HEK293 (cell line): ENCODE measurements around the gene MCAM.

Experiments used
- CTCF ChIA-PET: fragments of 350-600 bp; formaldehyde crosslinking; extraction: SDS; loops from one replicate; lab custom pipeline; 2021; ENCODE audit warnings: antibody characterized with exemption; lab: Yijun Ruan, JAX
- POLR2A ChIA-PET: fragments of 300-600 bp; formaldehyde crosslinking; extraction: SDS; loops from one replicate; lab custom pipeline; 2020; ENCODE audit warnings: antibody characterized with exemption, inconsistent platforms; lab: Yijun Ruan, JAX
- H3K27ac ChIP-seq: fragments of 200-500 bp; sonication (Bioruptor generic); 2 replicates; pipeline ENCODE4 v1.5.1; 2014; ENCODE audit warnings: low read depth, low read length, control low read depth, inconsistent platforms; ENCODE audit errors: extremely low read depth
- H3K36me3 ChIP-seq, 2 experiments: fragments of 200-500 bp in 1 of 2; sonication (Bioruptor generic) in 1 of 2; 1 replicate in 1 of 2; 2 replicates in 1 of 2; pipeline ENCODE4 v1.5.1; 2014 to 2017; ENCODE audit warnings: inconsistent platforms in 2 of 2, low read length in 2 of 2; ENCODE audit not compliant: control insufficient read depth in 2 of 2, insufficient read depth in 1 of 2
- H3K4me1 ChIP-seq: fragments of 200-500 bp; sonication (Bioruptor generic); 2 replicates; pipeline ENCODE4 v1.5.1; 2014; ENCODE audit warnings: mild to moderate bottlenecking, low read length, inconsistent platforms; ENCODE audit not compliant: control insufficient read depth, insufficient read depth
- H3K4me3 ChIP-seq: 2 replicates; pipeline ENCODE4 v1.5.1; 2011; ENCODE audit warnings: low read depth, mild to moderate bottlenecking, control low read depth, low read length, moderate library complexity
- H3K9me3 ChIP-seq: fragments of 200-500 bp; sonication (Bioruptor generic); 2 replicates; pipeline ENCODE4 v1.5.1; 2014; ENCODE audit warnings: low read depth, low read length, inconsistent platforms; ENCODE audit not compliant: control insufficient read depth, insufficient read depth
- MZF1 ChIP-seq: fragments of 450-650 bp; formaldehyde crosslinking; IDR thresholded peaks from 2 replicates; pipeline ENCODE4 v1.5.1; 2017; ENCODE audit warnings: missing biosample characterization, missing genetic modification characterization, borderline replicate concordance
- REPIN1 ChIP-seq: fragments of 450-650 bp; formaldehyde crosslinking; IDR thresholded peaks from 2 replicates; pipeline ENCODE4 v1.5.1; 2017; ENCODE audit warnings: missing biosample characterization, missing genetic modification characterization, low read depth
- ZBTB17 ChIP-seq: fragments of 450-650 bp; formaldehyde crosslinking; IDR thresholded peaks from 2 replicates; pipeline ENCODE4 v1.5.1; 2016; ENCODE audit warnings: missing biosample characterization, missing genetic modification characterization
- ZBTB48 ChIP-seq: fragments of 450-650 bp; formaldehyde crosslinking; IDR thresholded peaks from 2 replicates; pipeline ENCODE4 v1.5.1; 2016; ENCODE audit warnings: missing biosample characterization, missing genetic modification characterization
- ZFHX2 ChIP-seq: fragments of 450-650 bp; formaldehyde crosslinking; conservative IDR thresholded peaks from 2 replicates; pipeline ENCODE4 v1.5.1; 2016; ENCODE audit warnings: missing biosample characterization, missing genetic modification characterization
- ZNF132 ChIP-seq: fragments of 450-650 bp; formaldehyde crosslinking; IDR thresholded peaks from 2 replicates; pipeline ENCODE4 v1.5.1; 2017; ENCODE audit warnings: missing biosample characterization, missing genetic modification characterization, borderline replicate concordance
- ZNF239 ChIP-seq: fragments of 450-650 bp; formaldehyde crosslinking; IDR thresholded peaks from 2 replicates; pipeline ENCODE4 v1.5.1; 2016; ENCODE audit warnings: missing biosample characterization, missing genetic modification characterization
- ZNF266 ChIP-seq: fragments of 450-650 bp; formaldehyde crosslinking; IDR thresholded peaks from 2 replicates; pipeline ENCODE4 v1.5.1; 2016; ENCODE audit warnings: missing biosample characterization, missing genetic modification characterization, low read depth
- ZNF274 ChIP-seq, 2 experiments: fragments of 200-500 bp in 1 of 2; fragments of 450-650 bp in 1 of 2; sonication (Bioruptor generic) in 1 of 2; formaldehyde crosslinking in 1 of 2; IDR thresholded peaks; 2 replicates each; pipeline versions ENCODE4 v1.5.1 to v1.6.1; 2014 to 2016; ENCODE audit warnings: borderline replicate concordance in 1 of 2, inconsistent platforms in 1 of 2, low read length in 1 of 2, missing biosample characterization in 1 of 2, missing genetic modification characterization in 1 of 2
- ZNF366 ChIP-seq: fragments of 450-650 bp; formaldehyde crosslinking; conservative IDR thresholded peaks from 2 replicates; pipeline ENCODE4 v1.5.1; 2016; ENCODE audit warnings: missing biosample characterization, missing genetic modification characterization
- ZNF473 ChIP-seq: fragments of 450-650 bp; formaldehyde crosslinking; IDR thresholded peaks from 2 replicates; pipeline ENCODE4 v1.5.1; 2017; ENCODE audit warnings: missing biosample characterization, missing genetic modification characterization
- ZNF600 ChIP-seq: fragments of 450-650 bp; formaldehyde crosslinking; IDR thresholded peaks from 2 replicates; pipeline ENCODE4 v1.5.1; 2016; ENCODE audit warnings: missing biosample characterization, missing genetic modification characterization
- ZNF768 ChIP-seq: fragments of 450-650 bp; formaldehyde crosslinking; IDR thresholded peaks from 2 replicates; pipeline ENCODE4 v1.5.1; 2018; ENCODE audit warnings: missing biosample characterization, mild to moderate bottlenecking, missing genetic modification characterization
- TF ChIP-seq, protein P1 (sequence below): fragments of 450-650 bp; formaldehyde crosslinking; IDR thresholded peaks from 2 replicates; pipeline ENCODE4 v1.5.1; 2017; ENCODE audit warnings: missing biosample characterization, missing genetic modification characterization
- TF ChIP-seq, protein P2 (sequence below): fragments of 450-650 bp; formaldehyde crosslinking; IDR thresholded peaks from 2 replicates; pipeline ENCODE4 v1.5.1; 2016; ENCODE audit warnings: missing biosample characterization, missing genetic modification characterization
- TF ChIP-seq, protein P3 (sequence below): fragments of 450-650 bp; formaldehyde crosslinking; IDR thresholded peaks from 2 replicates; pipeline ENCODE4 v1.5.1; 2016; ENCODE audit warnings: missing biosample characterization, missing genetic modification characterization, borderline replicate concordance
- TF ChIP-seq, protein P4 (sequence below): fragments of 450-650 bp; formaldehyde crosslinking; IDR thresholded peaks from 2 replicates; pipeline ENCODE4 v1.5.1; 2016; ENCODE audit warnings: missing biosample characterization, missing genetic modification characterization
- TF ChIP-seq, protein P5 (sequence below): fragments of 450-650 bp; formaldehyde crosslinking; IDR thresholded peaks from 2 replicates; pipeline ENCODE4 v1.5.1; 2016; ENCODE audit warnings: missing biosample characterization, missing genetic modification characterization
- TF ChIP-seq, protein P6 (sequence below): fragments of 450-650 bp; formaldehyde crosslinking; IDR thresholded peaks from 2 replicates; pipeline ENCODE4 v1.5.1; 2016; ENCODE audit warnings: missing biosample characterization, missing genetic modification characterization, borderline replicate concordance
- TF ChIP-seq, protein P7 (sequence below): fragments of 450-650 bp; formaldehyde crosslinking; IDR thresholded peaks from 2 replicates; pipeline ENCODE4 v1.5.1; 2017; ENCODE audit warnings: missing biosample characterization, missing genetic modification characterization

The MCAM gene

DNA sequence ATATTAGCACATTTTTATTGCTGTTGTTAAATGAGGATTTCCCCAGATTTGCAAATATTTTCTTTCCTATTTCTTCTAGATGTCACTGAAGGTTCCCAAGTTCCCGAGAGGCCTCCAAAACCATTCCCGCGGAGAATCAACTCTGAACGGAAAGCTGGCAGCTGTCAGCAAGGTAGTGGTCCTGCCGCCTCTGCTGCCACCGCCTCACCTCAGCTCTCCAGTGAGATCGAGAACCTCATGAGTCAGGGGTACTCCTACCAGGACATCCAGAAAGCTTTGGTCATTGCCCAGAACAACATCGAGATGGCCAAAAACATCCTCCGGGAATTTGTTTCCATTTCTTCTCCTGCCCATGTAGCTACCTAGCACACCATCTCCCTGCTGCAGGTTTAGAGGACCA, 17.5 kb downstream of the MCAM start:
- peaks cover 0 to 74% of the 10 kb centered on the region in 2 experiments; a peak in 2 of 3 replicates for H3K36me3 ChIP-seq
- TF ChIP-seq ZBTB48 (tag by site-specific recombination) = no peak
- TF ChIP-seq, protein P1, sequence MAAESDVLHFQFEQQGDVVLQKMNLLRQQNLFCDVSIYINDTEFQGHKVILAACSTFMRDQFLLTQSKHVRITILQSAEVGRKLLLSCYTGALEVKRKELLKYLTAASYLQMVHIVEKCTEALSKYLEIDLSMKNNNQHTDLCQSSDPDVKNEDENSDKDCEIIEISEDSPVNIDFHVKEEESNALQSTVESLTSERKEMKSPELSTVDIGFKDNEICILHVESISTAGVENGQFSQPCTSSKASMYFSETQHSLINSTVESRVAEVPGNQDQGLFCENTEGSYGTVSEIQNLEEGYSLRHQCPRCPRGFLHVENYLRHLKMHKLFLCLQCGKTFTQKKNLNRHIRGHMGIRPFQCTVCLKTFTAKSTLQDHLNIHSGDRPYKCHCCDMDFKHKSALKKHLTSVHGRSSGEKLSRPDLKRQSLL (tag by site-specific recombination) = no peak
- TF ChIP-seq, protein P2, sequence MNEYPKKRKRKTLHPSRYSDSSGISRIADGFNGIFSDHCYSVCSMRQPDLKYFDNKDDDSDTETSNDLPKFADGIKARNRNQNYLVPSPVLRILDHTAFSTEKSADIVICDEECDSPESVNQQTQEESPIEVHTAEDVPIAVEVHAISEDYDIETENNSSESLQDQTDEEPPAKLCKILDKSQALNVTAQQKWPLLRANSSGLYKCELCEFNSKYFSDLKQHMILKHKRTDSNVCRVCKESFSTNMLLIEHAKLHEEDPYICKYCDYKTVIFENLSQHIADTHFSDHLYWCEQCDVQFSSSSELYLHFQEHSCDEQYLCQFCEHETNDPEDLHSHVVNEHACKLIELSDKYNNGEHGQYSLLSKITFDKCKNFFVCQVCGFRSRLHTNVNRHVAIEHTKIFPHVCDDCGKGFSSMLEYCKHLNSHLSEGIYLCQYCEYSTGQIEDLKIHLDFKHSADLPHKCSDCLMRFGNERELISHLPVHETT (tag by site-specific recombination) = no peak
- no peak for TF ChIP-seq ZNF768
- no peak for TF ChIP-seq ZFHX2 (tag by site-specific recombination)
- TF ChIP-seq, protein P3, sequence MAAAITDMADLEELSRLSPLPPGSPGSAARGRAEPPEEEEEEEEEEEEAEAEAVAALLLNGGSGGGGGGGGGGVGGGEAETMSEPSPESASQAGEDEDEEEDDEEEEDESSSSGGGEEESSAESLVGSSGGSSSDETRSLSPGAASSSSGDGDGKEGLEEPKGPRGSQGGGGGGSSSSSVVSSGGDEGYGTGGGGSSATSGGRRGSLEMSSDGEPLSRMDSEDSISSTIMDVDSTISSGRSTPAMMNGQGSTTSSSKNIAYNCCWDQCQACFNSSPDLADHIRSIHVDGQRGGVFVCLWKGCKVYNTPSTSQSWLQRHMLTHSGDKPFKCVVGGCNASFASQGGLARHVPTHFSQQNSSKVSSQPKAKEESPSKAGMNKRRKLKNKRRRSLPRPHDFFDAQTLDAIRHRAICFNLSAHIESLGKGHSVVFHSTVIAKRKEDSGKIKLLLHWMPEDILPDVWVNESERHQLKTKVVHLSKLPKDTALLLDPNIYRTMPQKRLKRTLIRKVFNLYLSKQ (tag by site-specific recombination) = no peak
- no peak for TF ChIP-seq ZNF366
- TF ChIP-seq ZNF274 (IDR thresholded peaks at IDR 0.05; ENCODE audit: low read length) = no peak
- no peak for TF ChIP-seq ZNF274 (tag by site-specific recombination; IDR thresholded peaks at IDR 0.05; ENCODE audit: borderline replicate concordance)
- TF ChIP-seq REPIN1 (tag by site-specific recombination) = no peak
- TF ChIP-seq ZNF132 (tag by site-specific recombination) = no peak
- TF ChIP-seq, all 188 proteins: peak for 0
- Histone ChIP-seq H3K4me1 (no peaks in the 10 kb centered on the region), H3K9me3 (no peaks in the 10 kb centered on the region), H3K27ac (no peak overlapping the region), H3K4me3 (no peak overlapping the region)
- ChIA-PET POLR2A (no interaction called here), CTCF (interaction anchor here (2.8 kb wide), 1 partner anchor 23 kb away, joined by 14 read pairs; no protein-coding TSS in a partner anchor)

DNA sequence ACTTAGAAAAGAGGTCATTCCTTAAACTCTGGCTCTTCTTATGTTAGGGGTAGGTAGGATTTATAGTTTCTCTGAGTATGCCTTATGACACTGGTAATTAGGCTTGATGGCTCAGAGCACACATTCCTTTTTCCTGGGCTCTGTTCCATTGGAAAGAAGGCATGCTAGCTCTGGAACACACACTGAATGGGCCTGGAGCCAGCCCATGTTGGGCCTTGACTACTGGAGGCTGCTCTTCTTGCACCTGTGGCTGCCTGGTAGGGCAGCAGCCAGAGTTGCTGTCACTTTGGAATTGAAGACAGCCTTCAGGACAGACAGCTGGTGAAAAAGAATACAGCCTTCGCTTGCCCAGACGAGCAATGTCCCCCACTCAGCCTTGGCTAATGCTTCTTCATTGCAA, 18.2 kb downstream of the MCAM start:
- Histone ChIP-seq H3K4me1 (no peaks in the 10 kb centered on the region), H3K4me3 (no peak overlapping the region), H3K9me3 (no peaks in the 10 kb centered on the region), H3K27ac (no peak overlapping the region), H3K36me3 (peaks cover 0 to 67% of the 10 kb centered on the region in 2 experiments; a peak in 2 of 3 replicates)
- ChIA-PET POLR2A (no interaction called here), CTCF (no interaction called here)
- TF ChIP-seq, protein P4, sequence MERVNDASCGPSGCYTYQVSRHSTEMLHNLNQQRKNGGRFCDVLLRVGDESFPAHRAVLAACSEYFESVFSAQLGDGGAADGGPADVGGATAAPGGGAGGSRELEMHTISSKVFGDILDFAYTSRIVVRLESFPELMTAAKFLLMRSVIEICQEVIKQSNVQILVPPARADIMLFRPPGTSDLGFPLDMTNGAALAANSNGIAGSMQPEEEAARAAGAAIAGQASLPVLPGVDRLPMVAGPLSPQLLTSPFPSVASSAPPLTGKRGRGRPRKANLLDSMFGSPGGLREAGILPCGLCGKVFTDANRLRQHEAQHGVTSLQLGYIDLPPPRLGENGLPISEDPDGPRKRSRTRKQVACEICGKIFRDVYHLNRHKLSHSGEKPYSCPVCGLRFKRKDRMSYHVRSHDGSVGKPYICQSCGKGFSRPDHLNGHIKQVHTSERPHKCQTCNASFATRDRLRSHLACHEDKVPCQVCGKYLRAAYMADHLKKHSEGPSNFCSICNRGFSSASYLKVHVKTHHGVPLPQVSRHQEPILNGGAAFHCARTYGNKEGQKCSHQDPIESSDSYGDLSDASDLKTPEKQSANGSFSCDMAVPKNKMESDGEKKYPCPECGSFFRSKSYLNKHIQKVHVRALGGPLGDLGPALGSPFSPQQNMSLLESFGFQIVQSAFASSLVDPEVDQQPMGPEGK (tag by site-specific recombination) = no peak
- TF ChIP-seq ZBTB17 (tag by site-specific recombination) (no peak), ZNF600 (tag by site-specific recombination) (no peak), ZNF239 (tag by site-specific recombination) (no peak), MZF1 (tag by site-specific recombination) (no peak), ZNF473 (tag by site-specific recombination) (no peak), ZNF266 (tag by site-specific recombination) (no peak)
- TF ChIP-seq, protein P5, sequence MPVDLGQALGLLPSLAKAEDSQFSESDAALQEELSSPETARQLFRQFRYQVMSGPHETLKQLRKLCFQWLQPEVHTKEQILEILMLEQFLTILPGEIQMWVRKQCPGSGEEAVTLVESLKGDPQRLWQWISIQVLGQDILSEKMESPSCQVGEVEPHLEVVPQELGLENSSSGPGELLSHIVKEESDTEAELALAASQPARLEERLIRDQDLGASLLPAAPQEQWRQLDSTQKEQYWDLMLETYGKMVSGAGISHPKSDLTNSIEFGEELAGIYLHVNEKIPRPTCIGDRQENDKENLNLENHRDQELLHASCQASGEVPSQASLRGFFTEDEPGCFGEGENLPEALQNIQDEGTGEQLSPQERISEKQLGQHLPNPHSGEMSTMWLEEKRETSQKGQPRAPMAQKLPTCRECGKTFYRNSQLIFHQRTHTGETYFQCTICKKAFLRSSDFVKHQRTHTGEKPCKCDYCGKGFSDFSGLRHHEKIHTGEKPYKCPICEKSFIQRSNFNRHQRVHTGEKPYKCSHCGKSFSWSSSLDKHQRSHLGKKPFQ (tag by site-specific recombination) = no peak
- TF ChIP-seq, protein P6, sequence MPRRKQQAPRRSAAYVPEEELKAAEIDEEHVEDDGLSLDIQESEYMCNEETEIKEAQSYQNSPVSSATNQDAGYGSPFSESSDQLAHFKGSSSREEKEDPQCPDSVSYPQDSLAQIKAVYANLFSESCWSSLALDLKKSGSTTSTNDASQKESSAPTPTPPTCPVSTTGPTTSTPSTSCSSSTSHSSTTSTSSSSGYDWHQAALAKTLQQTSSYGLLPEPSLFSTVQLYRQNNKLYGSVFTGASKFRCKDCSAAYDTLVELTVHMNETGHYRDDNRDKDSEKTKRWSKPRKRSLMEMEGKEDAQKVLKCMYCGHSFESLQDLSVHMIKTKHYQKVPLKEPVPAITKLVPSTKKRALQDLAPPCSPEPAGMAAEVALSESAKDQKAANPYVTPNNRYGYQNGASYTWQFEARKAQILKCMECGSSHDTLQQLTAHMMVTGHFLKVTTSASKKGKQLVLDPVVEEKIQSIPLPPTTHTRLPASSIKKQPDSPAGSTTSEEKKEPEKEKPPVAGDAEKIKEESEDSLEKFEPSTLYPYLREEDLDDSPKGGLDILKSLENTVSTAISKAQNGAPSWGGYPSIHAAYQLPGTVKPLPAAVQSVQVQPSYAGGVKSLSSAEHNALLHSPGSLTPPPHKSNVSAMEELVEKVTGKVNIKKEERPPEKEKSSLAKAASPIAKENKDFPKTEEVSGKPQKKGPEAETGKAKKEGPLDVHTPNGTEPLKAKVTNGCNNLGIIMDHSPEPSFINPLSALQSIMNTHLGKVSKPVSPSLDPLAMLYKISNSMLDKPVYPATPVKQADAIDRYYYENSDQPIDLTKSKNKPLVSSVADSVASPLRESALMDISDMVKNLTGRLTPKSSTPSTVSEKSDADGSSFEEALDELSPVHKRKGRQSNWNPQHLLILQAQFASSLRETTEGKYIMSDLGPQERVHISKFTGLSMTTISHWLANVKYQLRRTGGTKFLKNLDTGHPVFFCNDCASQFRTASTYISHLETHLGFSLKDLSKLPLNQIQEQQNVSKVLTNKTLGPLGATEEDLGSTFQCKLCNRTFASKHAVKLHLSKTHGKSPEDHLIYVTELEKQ (tag by site-specific recombination) = no peak
- TF ChIP-seq, protein P7, sequence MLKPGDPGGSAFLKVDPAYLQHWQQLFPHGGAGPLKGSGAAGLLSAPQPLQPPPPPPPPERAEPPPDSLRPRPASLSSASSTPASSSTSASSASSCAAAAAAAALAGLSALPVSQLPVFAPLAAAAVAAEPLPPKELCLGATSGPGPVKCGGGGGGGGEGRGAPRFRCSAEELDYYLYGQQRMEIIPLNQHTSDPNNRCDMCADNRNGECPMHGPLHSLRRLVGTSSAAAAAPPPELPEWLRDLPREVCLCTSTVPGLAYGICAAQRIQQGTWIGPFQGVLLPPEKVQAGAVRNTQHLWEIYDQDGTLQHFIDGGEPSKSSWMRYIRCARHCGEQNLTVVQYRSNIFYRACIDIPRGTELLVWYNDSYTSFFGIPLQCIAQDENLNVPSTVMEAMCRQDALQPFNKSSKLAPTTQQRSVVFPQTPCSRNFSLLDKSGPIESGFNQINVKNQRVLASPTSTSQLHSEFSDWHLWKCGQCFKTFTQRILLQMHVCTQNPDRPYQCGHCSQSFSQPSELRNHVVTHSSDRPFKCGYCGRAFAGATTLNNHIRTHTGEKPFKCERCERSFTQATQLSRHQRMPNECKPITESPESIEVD (tag by site-specific recombination) = no peak
